ENCODE measurements around the gene SDHAF4. TPM values are rescaled to one million over a fixed set of nuclear protein-coding genes. Genes with fewer than 3 reads are reported as not detected.

The SDHAF4 gene
- total and polyA plus RNA-seq, 2 donors (not counting 1 experiment from before 2014, with no cell fraction given) = 2.7 to 9.2 TPM

DNA sequence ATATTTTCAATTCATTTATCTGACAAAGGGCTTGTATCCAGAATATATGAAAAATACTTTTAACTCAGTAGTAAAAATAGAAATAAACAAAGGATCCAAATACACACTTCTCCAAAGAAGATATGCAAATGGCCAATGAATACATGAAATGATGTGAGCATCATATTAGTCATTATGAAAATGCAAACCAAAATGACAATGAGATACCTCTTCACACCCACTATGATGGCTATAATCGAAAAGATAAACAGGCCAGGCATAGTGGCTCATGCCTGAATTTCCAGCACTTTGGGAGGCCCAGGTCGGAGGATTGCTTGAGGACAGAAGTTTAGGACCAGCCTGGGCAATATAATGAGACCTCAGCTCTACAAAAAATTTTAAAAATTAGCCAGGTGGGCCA, 67.1 kb downstream of the SDHAF4 start:
- Histone ChIP-seq H3K4me3 (replicated peaks in 1 of 4; ENCODE audit: control extremely low read depth in 1 of 4, insufficient read depth in 1 of 4, low read depth in 3 of 4, low read length in 4 of 4) (no peak overlapping the region), H4K20me1 (ENCODE audit: control insufficient read depth, extremely low read depth, insufficient read depth, low read length) (no peaks in the 10 kb centered on the region), H3K79me2 (ENCODE audit: control insufficient read depth, insufficient read depth, low read length) (no peaks in the 10 kb centered on the region), H2AFZ (ENCODE audit: low read length) (no peak overlapping the region), H3K9me3 (ENCODE audit: control insufficient read depth, insufficient read depth, low read depth, low read length) (no peaks in the 10 kb centered on the region), H3K27ac (ENCODE audit: insufficient read depth, low read length) (no peak overlapping the region), H3K9ac (ENCODE audit: insufficient read depth, low read length) (no peak overlapping the region), H3K4me2 (ENCODE audit: extremely low read depth, insufficient read depth, low read length) (no peak overlapping the region), H3K4me1 (ENCODE audit: control insufficient read depth, extremely low read depth, insufficient read depth, low read length) (no peaks in the 10 kb centered on the region), H3K27me3 (ENCODE audit: control insufficient read depth, insufficient read depth, low read length) (no peaks in the 10 kb centered on the region), H3K36me3 (ENCODE audit: control insufficient read depth, insufficient read depth, low read length) (no peaks in the 10 kb centered on the region)
- no peak for TF ChIP-seq EZH2 (IDR thresholded peaks at IDR 0.05; ENCODE audit: low read length, missing control alignments)
- TF ChIP-seq, protein P1, sequence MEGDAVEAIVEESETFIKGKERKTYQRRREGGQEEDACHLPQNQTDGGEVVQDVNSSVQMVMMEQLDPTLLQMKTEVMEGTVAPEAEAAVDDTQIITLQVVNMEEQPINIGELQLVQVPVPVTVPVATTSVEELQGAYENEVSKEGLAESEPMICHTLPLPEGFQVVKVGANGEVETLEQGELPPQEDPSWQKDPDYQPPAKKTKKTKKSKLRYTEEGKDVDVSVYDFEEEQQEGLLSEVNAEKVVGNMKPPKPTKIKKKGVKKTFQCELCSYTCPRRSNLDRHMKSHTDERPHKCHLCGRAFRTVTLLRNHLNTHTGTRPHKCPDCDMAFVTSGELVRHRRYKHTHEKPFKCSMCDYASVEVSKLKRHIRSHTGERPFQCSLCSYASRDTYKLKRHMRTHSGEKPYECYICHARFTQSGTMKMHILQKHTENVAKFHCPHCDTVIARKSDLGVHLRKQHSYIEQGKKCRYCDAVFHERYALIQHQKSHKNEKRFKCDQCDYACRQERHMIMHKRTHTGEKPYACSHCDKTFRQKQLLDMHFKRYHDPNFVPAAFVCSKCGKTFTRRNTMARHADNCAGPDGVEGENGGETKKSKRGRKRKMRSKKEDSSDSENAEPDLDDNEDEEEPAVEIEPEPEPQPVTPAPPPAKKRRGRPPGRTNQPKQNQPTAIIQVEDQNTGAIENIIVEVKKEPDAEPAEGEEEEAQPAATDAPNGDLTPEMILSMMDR (conservative IDR thresholded peaks at IDR 0.05 in 1 of 2, IDR thresholded peaks at IDR 0.05 in 1 of 2; ENCODE audit: low read depth in 1 of 2, low read length in 2 of 2) = no peak
- DNase-seq (ENCODE audit: low read depth in 2 of 2) = no peak

DNA sequence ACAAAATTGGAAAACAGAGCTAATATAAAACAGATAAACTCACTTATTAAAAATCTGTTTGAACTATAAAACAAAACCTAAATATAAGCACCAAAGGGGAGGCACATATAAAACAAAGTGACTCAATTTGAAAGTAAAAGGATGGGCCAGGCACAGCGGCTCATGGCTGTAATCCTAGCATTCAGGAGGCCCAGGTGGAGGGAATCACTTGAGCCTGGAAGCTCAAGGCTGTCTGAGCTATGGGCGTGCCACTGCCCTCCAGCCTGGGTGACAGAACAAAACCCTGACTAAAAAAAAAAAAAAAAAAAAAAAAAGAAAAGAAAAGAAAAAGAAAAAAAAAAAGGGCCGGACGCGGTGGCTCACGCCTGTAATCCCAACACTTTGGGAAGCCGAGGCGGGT, 69.9 kb downstream of the SDHAF4 start:
- no peak overlapping the region for H3K4me2 ChIP-seq (ENCODE audit: extremely low read depth, insufficient read depth, low read length)
- H3K9me3 ChIP-seq (ENCODE audit: control insufficient read depth, insufficient read depth, low read depth, low read length) = no peaks in the 10 kb centered on the region
- TF ChIP-seq EZH2 (IDR thresholded peaks at IDR 0.05; ENCODE audit: low read length, missing control alignments) = no peak
- TF ChIP-seq, protein P1 (conservative IDR thresholded peaks at IDR 0.05 in 1 of 2, IDR thresholded peaks at IDR 0.05 in 1 of 2; ENCODE audit: low read depth in 1 of 2, low read length in 2 of 2) = no peak

DNA sequence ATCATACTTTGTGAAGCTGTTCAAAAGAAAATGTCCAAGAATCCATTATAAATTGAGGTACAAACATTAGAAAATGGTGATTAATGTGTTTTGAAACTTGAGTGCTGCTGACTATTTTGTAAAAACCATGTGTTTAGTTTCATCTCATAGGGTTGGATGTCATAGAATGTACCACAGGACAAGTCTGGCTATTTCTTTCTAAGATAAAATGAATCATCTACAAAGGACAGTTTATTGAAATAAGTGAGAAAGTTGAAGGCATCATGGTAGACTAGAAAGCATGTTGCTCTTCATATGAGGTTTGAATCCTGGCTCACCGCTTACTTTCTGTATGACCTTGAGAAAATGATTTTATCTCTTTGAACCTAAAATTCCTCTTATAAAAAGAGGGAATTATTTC, 71.7 kb downstream of the SDHAF4 start:
- Histone ChIP-seq H2AFZ (ENCODE audit: low read length) (no peak overlapping the region), H3K27me3 (ENCODE audit: control insufficient read depth, insufficient read depth, low read length) (no peaks in the 10 kb centered on the region), H3K4me2 (ENCODE audit: extremely low read depth, insufficient read depth, low read length) (no peak overlapping the region), H3K4me3 (replicated peaks in 1 of 4; ENCODE audit: control extremely low read depth in 1 of 4, insufficient read depth in 1 of 4, low read depth in 3 of 4, low read length in 4 of 4) (no peak overlapping the region), H3K79me2 (ENCODE audit: control insufficient read depth, insufficient read depth, low read length) (no peaks in the 10 kb centered on the region), H4K20me1 (ENCODE audit: control insufficient read depth, extremely low read depth, insufficient read depth, low read length) (no peaks in the 10 kb centered on the region), H3K4me1 (ENCODE audit: control insufficient read depth, extremely low read depth, insufficient read depth, low read length) (no peaks in the 10 kb centered on the region), H3K9ac (ENCODE audit: insufficient read depth, low read length) (no peak overlapping the region), H3K36me3 (ENCODE audit: control insufficient read depth, insufficient read depth, low read length) (no peaks in the 10 kb centered on the region), H3K27ac (ENCODE audit: insufficient read depth, low read length) (no peak overlapping the region), H3K9me3 (ENCODE audit: control insufficient read depth, insufficient read depth, low read depth, low read length) (no peaks in the 10 kb centered on the region)
- TF ChIP-seq, protein P1 (conservative IDR thresholded peaks at IDR 0.05 in 1 of 2, IDR thresholded peaks at IDR 0.05 in 1 of 2; ENCODE audit: low read depth in 1 of 2, low read length in 2 of 2) = no peak
- no peak for TF ChIP-seq EZH2 (IDR thresholded peaks at IDR 0.05; ENCODE audit: low read length, missing control alignments)
- no peak for DNase-seq (ENCODE audit: low read depth in 2 of 2)

More for the DNA sequence above, 69.9 kb downstream of the SDHAF4 start:
- no peaks in the 10 kb centered on the region for H3K27me3 ChIP-seq (ENCODE audit: control insufficient read depth, insufficient read depth, low read length)
- H3K79me2 ChIP-seq (ENCODE audit: control insufficient read depth, insufficient read depth, low read length) = no peaks in the 10 kb centered on the region
- H3K9ac ChIP-seq (ENCODE audit: insufficient read depth, low read length) = no peak overlapping the region
- DNase-seq (ENCODE audit: low read depth in 2 of 2) = no peak
- H3K36me3 ChIP-seq (ENCODE audit: control insufficient read depth, insufficient read depth, low read length) = no peaks in the 10 kb centered on the region
- no peak overlapping the region for H3K27ac ChIP-seq (ENCODE audit: insufficient read depth, low read length)
- H3K4me1 ChIP-seq (ENCODE audit: control insufficient read depth, extremely low read depth, insufficient read depth, low read length) = no peaks in the 10 kb centered on the region
- H4K20me1 ChIP-seq (ENCODE audit: control insufficient read depth, extremely low read depth, insufficient read depth, low read length) = no peaks in the 10 kb centered on the region
- no peak overlapping the region for H2AFZ ChIP-seq (ENCODE audit: low read length)
- H3K4me3 ChIP-seq (replicated peaks in 1 of 4; ENCODE audit: control extremely low read depth in 1 of 4, insufficient read depth in 1 of 4, low read depth in 3 of 4, low read length in 4 of 4) = no peak overlapping the region

Other genes starting within 250 kb of the SDHAF4 start
- gene FAM135A, start 153.4 kb upstream of the SDHAF4 start, total RNA-seq = 10.2 and 11.0 TPM in 2 replicates
- 5.5 and 7.1 TPM in 2 replicates for gene FAM135A, start 153.4 kb upstream of the SDHAF4 start, polyA plus RNA-seq
- gene SMAP1, start 101.0 kb downstream of the SDHAF4 start, total RNA-seq = 14.4 and 18.3 TPM in 2 replicates
- gene SMAP1, start 101.0 kb downstream of the SDHAF4 start, polyA plus RNA-seq = 25.2 and 25.7 TPM in 2 replicates